Stimulated activated naive CD4-positive, alpha-beta T cell (primary cell): ENCODE results near the gene NUDT15.
"Not testable (repeated sequence)": the region's sequence is repeated elsewhere in the genome, so short reads cannot be mapped to it uniquely, and the experiment has no call there.

Experiments used
- DNase-seq, 6 experiments: peaks; one replicate each; lab custom pipeline; 2025; lab: John Stamatoyannopoulos, UW

Gene NUDT15

GRCh38 chr13:48042894-48043293 lies 5.4 kb downstream of the NUDT15 start:
- no peak for DNase-seq

- no peak for DNase-seq
These were observed 6.4 kb downstream of the NUDT15 start for GRCh38 chr13:48043789-48044503.

GRCh38 chr13:48050550-48050949 lies 13.0 kb downstream of the NUDT15 start:
- DNase-seq: no peak

GRCh38 chr13:48054601-48055000 lies 17.1 kb downstream of the NUDT15 start:
- no peak for DNase-seq

GRCh38 chr13:48055712-48056111 lies 18.2 kb downstream of the NUDT15 start:
- no peak for DNase-seq

GRCh38 chr13:48058536-48058935 lies 21.0 kb downstream of the NUDT15 start:
- DNase-seq: not testable (repeated sequence)

GRCh38 chr13:48059951-48060350 lies 22.4 kb downstream of the NUDT15 start:
- DNase-seq: not testable (repeated sequence)

- DNase-seq: no peak
These were observed 28.9 kb downstream of the NUDT15 start for GRCh38 chr13:48066310-48066989.

GRCh38 chr13:48068036-48068435 lies 30.5 kb downstream of the NUDT15 start:
- DNase-seq: no peak

- no peak for DNase-seq
These were observed 31.4 kb downstream of the NUDT15 start for GRCh38 chr13:48068952-48069351.

- DNase-seq: no peak
These were observed 32.0 kb downstream of the NUDT15 start for GRCh38 chr13:48069573-48069972.

- DNase-seq: no peak
These were observed 33.4 kb downstream of the NUDT15 start for GRCh38 chr13:48070942-48071341.

GRCh38 chr13:48072304-48072703 lies 34.8 kb downstream of the NUDT15 start:
- DNase-seq: no peak

- no peak for DNase-seq
These were observed 35.3 kb downstream of the NUDT15 start for GRCh38 chr13:48072787-48073186.

GRCh38 chr13:48074006-48074405 lies 36.5 kb downstream of the NUDT15 start:
- no peak for DNase-seq

GRCh38 chr13:48078251-48078656 lies 40.7 kb downstream of the NUDT15 start:
- DNase-seq: peak in 2 of 6 experiments; percentile 2 to 5

- DNase-seq: no peak
These were observed 44.2 kb downstream of the NUDT15 start for GRCh38 chr13:48081739-48082138.

GRCh38 chr13:48086272-48086671 lies 48.7 kb downstream of the NUDT15 start:
- no peak for DNase-seq

GRCh38 chr13:48093588-48093987 lies 56.1 kb downstream of the NUDT15 start:
- DNase-seq: no peak

- DNase-seq: peak in 1 of 6 experiments; percentile 25
These were observed 56.9 kb downstream of the NUDT15 start for GRCh38 chr13:48094404-48094780.

- DNase-seq: peak; percentile 93 to 98 (median 96)
These were observed 57.4 kb downstream of the NUDT15 start, which contains the start of gene MED4 for GRCh38 chr13:48094781-48095502. TSS of gene MED4 (minus strand) at chr13:48095104. CDS start at chr13:48095078, 26 bp downstream.

- no peak for DNase-seq
These were observed 59.1 kb downstream of the NUDT15 start for GRCh38 chr13:48096670-48097069.
